ENCODE results near the gene CDH12. TPM values are rescaled to one million over a fixed set of nuclear protein-coding genes. Genes with fewer than 3 reads are reported as not detected.

CDH12 gene
- total RNA-seq, 2 experiments from 2014 or later = not detected

- ChIA-PET POLR2A (no interaction called here), CTCF (no interaction called here)
- no peak overlapping the region for H3K27ac Mint-ChIP-seq
- no peaks in the 10 kb centered on the region for H3K9me3 Mint-ChIP-seq
- H3K36me3 Mint-ChIP-seq (ENCODE audit: low read depth) = no peaks in the 10 kb centered on the region
- no peak for DNase-seq
- no peaks in the 10 kb centered on the region for H3K4me1 Mint-ChIP-seq
- no peaks in the 10 kb centered on the region for H3K27me3 Mint-ChIP-seq
- no peak overlapping the region for H3K4me3 Mint-ChIP-seq
Observed at GRCh38 chr5:22736443-22737003, 116.6 kb downstream of the CDH12 start.

DNA sequence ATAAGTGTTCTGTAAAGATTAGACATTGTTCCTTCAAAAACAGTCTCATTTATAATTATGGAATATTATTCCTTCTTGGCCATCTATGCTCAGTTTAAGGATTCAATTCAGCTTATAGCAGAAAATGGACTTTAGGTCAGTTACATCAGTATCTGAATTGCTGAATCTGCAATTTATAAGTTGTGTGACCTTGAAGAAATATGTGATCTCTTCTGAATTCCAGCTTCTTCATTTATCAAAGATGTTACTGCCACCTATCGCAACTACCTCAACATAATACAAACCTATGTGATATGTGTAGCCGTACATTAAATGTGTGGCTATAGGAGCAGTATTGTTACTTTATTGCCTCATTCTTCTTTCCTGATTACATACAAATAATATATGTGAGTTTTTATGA is 118.2 kb downstream of the CDH12 start:
- no peaks in the 10 kb centered on the region for H3K4me1 Mint-ChIP-seq
- no peak overlapping the region for H3K4me3 Mint-ChIP-seq
- no peak overlapping the region for H3K27ac Mint-ChIP-seq
- H3K27me3 Mint-ChIP-seq = no peaks in the 10 kb centered on the region
- no peak for DNase-seq
- H3K9me3 Mint-ChIP-seq = no peaks in the 10 kb centered on the region
- ChIA-PET POLR2A (no interaction called here), CTCF (no interaction called here)
- H3K36me3 Mint-ChIP-seq (ENCODE audit: low read depth) = no peaks in the 10 kb centered on the region

- Mint-ChIP-seq H3K4me3 (no peak overlapping the region), H3K9me3 (peaks cover under 1% of the 10 kb centered on the region), H3K27ac (no peak overlapping the region), H3K36me3 (ENCODE audit: low read depth) (no peaks in the 10 kb centered on the region), H3K27me3 (no peaks in the 10 kb centered on the region), H3K4me1 (no peaks in the 10 kb centered on the region)
- POLR2A ChIA-PET = no interaction called here
- CTCF ChIA-PET = no interaction called here
- DNase-seq = no peak
Observed at GRCh38 chr5:22728610-22729009, 124.5 kb downstream of the CDH12 start.

DNA sequence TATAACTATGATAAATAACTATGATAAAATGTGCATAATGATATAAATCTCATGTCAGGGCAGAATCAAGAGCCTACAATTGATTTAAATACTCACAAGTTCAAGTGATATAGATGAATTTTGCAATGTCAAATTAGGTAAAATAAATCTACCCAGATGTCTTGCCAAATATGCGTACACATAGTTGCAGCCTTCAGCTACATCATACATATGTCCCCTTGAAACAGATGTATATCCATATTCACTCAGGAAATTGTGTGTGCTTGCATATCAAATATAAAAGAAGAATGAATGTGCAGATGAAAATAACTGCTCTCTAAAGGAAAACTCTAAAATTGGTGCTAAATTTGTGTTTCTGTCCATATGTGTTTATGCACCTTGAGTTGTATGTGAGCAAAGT is 130.7 kb downstream of the CDH12 start:
- no peaks in the 10 kb centered on the region for H3K27me3 Mint-ChIP-seq
- peaks cover 6% of the 10 kb centered on the region for H3K9me3 Mint-ChIP-seq
- no peaks in the 10 kb centered on the region for H3K36me3 Mint-ChIP-seq (ENCODE audit: low read depth)

GRCh38 chr5:22722056-22722455 is 131.1 kb downstream of the CDH12 start:
- Mint-ChIP-seq H3K4me3 (no peak overlapping the region), H3K27ac (no peak overlapping the region), H3K4me1 (no peaks in the 10 kb centered on the region), H3K36me3 (ENCODE audit: low read depth) (no peaks in the 10 kb centered on the region), H3K27me3 (no peaks in the 10 kb centered on the region), H3K9me3 (peaks cover 9% of the 10 kb centered on the region)
- ChIA-PET POLR2A (no interaction called here), CTCF (no interaction called here)
- DNase-seq = no peak

More for the DNA sequence above, 130.7 kb downstream of the CDH12 start:
- ChIA-PET POLR2A (no interaction called here), CTCF (no interaction called here)
- H3K27ac Mint-ChIP-seq = no peak overlapping the region
- H3K4me3 Mint-ChIP-seq = no peak overlapping the region
- no peaks in the 10 kb centered on the region for H3K4me1 Mint-ChIP-seq
- no peak for DNase-seq

- ChIA-PET CTCF (no interaction called here), POLR2A (no interaction called here)
- no peaks in the 10 kb centered on the region for H3K4me1 Mint-ChIP-seq
- no peak overlapping the region for H3K4me3 Mint-ChIP-seq
- no peaks in the 10 kb centered on the region for H3K36me3 Mint-ChIP-seq (ENCODE audit: low read depth)
- H3K27ac Mint-ChIP-seq = no peak overlapping the region
- H3K27me3 Mint-ChIP-seq = no peaks in the 10 kb centered on the region
- no peak for DNase-seq
- peaks cover 9% of the 10 kb centered on the region for H3K9me3 Mint-ChIP-seq
Observed at GRCh38 chr5:22719842-22720241, 133.3 kb downstream of the CDH12 start.

- Mint-ChIP-seq H3K27me3 (no peaks in the 10 kb centered on the region), H3K4me1 (no peaks in the 10 kb centered on the region), H3K4me3 (no peak overlapping the region), H3K27ac (no peak overlapping the region), H3K36me3 (ENCODE audit: low read depth) (no peaks in the 10 kb centered on the region), H3K9me3 (no peaks in the 10 kb centered on the region)
- ChIA-PET CTCF (no interaction called here), POLR2A (no interaction called here)
- DNase-seq = no peak
Observed at GRCh38 chr5:22710660-22711059, 142.5 kb downstream of the CDH12 start.

DNA sequence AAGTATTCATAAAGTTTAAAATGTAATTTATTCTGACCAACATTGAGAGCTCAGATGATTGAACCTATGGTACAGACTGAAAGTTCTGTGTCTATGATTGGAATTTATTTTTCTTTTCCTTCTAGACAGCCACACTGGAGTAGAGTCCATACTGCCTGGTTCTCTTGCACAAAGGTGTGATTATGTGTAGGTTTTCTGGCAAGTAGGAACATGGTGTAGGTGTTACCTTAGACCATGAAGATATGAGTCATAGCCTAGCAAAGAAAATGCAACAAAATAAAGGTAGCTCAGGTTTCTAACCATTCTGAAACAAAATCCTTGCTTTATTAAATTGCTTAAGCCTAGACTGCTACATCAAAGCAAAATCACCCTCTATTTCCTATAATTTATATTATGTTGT is 143.4 kb downstream of the CDH12 start:
- no peak for DNase-seq
- ChIA-PET POLR2A (no interaction called here), CTCF (no interaction called here)
- Mint-ChIP-seq H3K27ac (no peak overlapping the region), H3K4me1 (no peaks in the 10 kb centered on the region), H3K9me3 (no peaks in the 10 kb centered on the region), H3K27me3 (no peaks in the 10 kb centered on the region), H3K4me3 (no peak overlapping the region), H3K36me3 (ENCODE audit: low read depth) (no peaks in the 10 kb centered on the region)

DNA sequence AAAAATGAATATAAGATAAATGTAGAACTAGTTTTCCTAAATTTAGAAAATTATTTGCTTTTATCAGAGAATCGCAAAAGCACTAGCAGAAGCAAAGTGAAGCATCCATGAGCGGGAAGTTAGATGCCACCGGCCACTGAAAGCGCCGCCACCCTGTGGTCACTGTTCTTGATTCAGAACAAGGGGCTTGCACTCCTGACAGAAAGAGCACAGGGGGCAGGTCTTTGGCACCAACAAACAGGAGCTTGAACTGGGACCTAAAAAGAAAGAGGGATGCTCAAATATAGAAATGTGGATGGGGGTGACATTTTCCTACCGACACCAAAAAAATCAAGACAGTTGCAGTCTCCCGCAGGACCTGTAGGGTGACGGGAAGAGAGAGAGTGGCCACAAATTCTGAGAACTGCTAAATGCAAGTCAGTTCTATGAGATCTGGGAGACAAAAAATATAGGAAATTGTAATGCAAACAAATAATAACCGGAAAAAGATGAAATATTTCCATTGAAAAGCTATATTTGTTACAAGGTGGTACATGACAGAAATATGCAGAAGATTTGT is 144.3 kb downstream of the CDH12 start:
- no peak for DNase-seq
- CTCF ChIA-PET = no interaction called here
- H3K9me3 Mint-ChIP-seq = no peaks in the 10 kb centered on the region
- H3K4me1 Mint-ChIP-seq = no peaks in the 10 kb centered on the region
- H3K27ac Mint-ChIP-seq = no peak overlapping the region
- POLR2A ChIA-PET = no interaction called here
- H3K27me3 Mint-ChIP-seq = no peaks in the 10 kb centered on the region
- H3K4me3 Mint-ChIP-seq = no peak overlapping the region
- H3K36me3 Mint-ChIP-seq (ENCODE audit: low read depth) = no peaks in the 10 kb centered on the region

- no peaks in the 10 kb centered on the region for H3K4me1 Mint-ChIP-seq
- no peak overlapping the region for H3K27ac Mint-ChIP-seq
- no peaks in the 10 kb centered on the region for H3K27me3 Mint-ChIP-seq
- H3K9me3 Mint-ChIP-seq = no peaks in the 10 kb centered on the region
- DNase-seq = no peak
- H3K4me3 Mint-ChIP-seq = no peak overlapping the region
- CTCF ChIA-PET = no interaction called here
- no peaks in the 10 kb centered on the region for H3K36me3 Mint-ChIP-seq (ENCODE audit: low read depth)
- POLR2A ChIA-PET = no interaction called here
Observed at GRCh38 chr5:22706901-22707300, 146.2 kb downstream of the CDH12 start.

GRCh38 chr5:22699319-22699718 is 153.8 kb downstream of the CDH12 start:
- Mint-ChIP-seq H3K9me3 (no peaks in the 10 kb centered on the region), H3K27ac (no peak overlapping the region), H3K36me3 (ENCODE audit: low read depth) (no peaks in the 10 kb centered on the region), H3K4me3 (no peak overlapping the region), H3K4me1 (no peaks in the 10 kb centered on the region), H3K27me3 (no peaks in the 10 kb centered on the region)
- ChIA-PET POLR2A (no interaction called here), CTCF (no interaction called here)
- no peak for DNase-seq

GRCh38 chr5:22693121-22693520 is 160.0 kb downstream of the CDH12 start:
- Mint-ChIP-seq H3K36me3 (ENCODE audit: low read depth) (no peaks in the 10 kb centered on the region), H3K9me3 (no peaks in the 10 kb centered on the region), H3K4me1 (no peaks in the 10 kb centered on the region), H3K4me3 (no peak overlapping the region), H3K27me3 (no peaks in the 10 kb centered on the region), H3K27ac (no peak overlapping the region)
- CTCF ChIA-PET = no interaction called here
- POLR2A ChIA-PET = no interaction called here
- DNase-seq = no peak

- no peaks in the 10 kb centered on the region for H3K36me3 Mint-ChIP-seq (ENCODE audit: low read depth)
- no peak overlapping the region for H3K27ac Mint-ChIP-seq
- CTCF ChIA-PET = no interaction called here
- no peaks in the 10 kb centered on the region for H3K27me3 Mint-ChIP-seq
- H3K4me3 Mint-ChIP-seq = no peak overlapping the region
- H3K9me3 Mint-ChIP-seq = peaks cover 2% of the 10 kb centered on the region
- POLR2A ChIA-PET = no interaction called here
- no peak for DNase-seq
- no peaks in the 10 kb centered on the region for H3K4me1 Mint-ChIP-seq
Observed at GRCh38 chr5:22683050-22683449, 170.1 kb downstream of the CDH12 start.

- ChIA-PET POLR2A (no interaction called here), CTCF (no interaction called here)
- Mint-ChIP-seq H3K27me3 (no peaks in the 10 kb centered on the region), H3K4me1 (no peaks in the 10 kb centered on the region), H3K4me3 (no peak overlapping the region), H3K9me3 (peaks cover 6% of the 10 kb centered on the region), H3K27ac (no peak overlapping the region), H3K36me3 (ENCODE audit: low read depth) (no peaks in the 10 kb centered on the region)
- DNase-seq = no peak
Observed at GRCh38 chr5:22678886-22679285, 174.3 kb downstream of the CDH12 start.

All from activated CD4-positive, alpha-beta T cell treated with anti-CD3 and anti-CD28 coated beads, Interleukin-2, amount 10 ng/mL, durations not matched to agents 7 days and 5 days (primary cell).